GM12874 (cell line): ENCODE data around the gene CYBRD1.
A peak's percentile ranks its signal among the peaks of the same experiment; 100 is the strongest.

Experiments used
- TF ChIP-seq, protein P1 (sequence below): IDR thresholded peaks from 2 replicates; pipeline ENCODE4 v1.5.1; 2011; ENCODE audit warnings: low read depth, mild to moderate bottlenecking, control low read depth, low read length, moderate library complexity; ENCODE audit not compliant: insufficient read depth

Gene CYBRD1, protein sequence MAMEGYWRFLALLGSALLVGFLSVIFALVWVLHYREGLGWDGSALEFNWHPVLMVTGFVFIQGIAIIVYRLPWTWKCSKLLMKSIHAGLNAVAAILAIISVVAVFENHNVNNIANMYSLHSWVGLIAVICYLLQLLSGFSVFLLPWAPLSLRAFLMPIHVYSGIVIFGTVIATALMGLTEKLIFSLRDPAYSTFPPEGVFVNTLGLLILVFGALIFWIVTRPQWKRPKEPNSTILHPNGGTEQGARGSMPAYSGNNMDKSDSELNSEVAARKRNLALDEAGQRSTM

GRCh38 chr2:171522052-171522787, at the start of gene CYBRD1:
CYBRD1 (plus strand) TSS chr2:171522474; CDS start chr2:171522546, 72 bp downstream.
- TF ChIP-seq, protein P1, sequence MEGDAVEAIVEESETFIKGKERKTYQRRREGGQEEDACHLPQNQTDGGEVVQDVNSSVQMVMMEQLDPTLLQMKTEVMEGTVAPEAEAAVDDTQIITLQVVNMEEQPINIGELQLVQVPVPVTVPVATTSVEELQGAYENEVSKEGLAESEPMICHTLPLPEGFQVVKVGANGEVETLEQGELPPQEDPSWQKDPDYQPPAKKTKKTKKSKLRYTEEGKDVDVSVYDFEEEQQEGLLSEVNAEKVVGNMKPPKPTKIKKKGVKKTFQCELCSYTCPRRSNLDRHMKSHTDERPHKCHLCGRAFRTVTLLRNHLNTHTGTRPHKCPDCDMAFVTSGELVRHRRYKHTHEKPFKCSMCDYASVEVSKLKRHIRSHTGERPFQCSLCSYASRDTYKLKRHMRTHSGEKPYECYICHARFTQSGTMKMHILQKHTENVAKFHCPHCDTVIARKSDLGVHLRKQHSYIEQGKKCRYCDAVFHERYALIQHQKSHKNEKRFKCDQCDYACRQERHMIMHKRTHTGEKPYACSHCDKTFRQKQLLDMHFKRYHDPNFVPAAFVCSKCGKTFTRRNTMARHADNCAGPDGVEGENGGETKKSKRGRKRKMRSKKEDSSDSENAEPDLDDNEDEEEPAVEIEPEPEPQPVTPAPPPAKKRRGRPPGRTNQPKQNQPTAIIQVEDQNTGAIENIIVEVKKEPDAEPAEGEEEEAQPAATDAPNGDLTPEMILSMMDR = 0 out of 2 replicates have a peak, but pooled peaks have one; percentile 15

DNA sequence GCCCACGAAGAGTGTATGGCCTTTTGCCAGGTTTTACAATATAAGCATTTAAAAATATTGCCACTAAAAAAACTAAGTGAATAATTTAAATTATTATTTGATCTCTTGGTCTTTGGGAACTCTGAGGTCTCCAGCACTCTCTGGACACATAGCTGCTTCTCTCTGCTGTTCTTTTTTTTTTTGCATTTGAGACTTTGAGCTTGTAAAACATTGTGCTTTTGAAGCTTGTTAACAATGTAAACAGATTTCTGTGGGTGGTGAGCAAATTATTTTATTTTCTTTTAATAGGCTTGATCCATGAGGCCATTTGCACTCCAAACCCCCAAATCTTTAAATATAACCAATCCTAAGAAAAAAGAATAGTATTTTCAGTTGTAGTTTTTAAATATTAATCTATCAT, 46.3 kb upstream of the CYBRD1 start:
- TF ChIP-seq, protein P1 = no peak

DNA sequence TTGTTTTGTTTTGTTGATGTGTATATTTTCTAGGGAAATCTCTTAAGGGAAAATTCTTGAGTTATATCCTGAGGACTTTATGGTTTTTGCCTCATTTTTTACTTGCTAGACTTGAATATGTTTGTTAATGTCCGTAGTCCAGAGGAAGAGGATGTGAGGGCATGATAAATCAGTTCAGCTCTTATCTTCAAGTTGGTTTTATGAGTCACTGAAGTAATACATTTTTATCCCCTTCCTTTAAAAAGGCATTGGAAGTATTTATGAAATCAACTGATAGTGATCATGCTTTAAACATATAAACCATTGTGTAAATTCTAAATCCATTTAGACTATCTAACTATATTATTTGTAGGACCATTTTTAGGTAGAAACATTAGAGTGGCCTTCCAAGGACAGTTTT, 43.9 kb upstream of the CYBRD1 start:
- TF ChIP-seq, protein P1 = no peak

- TF ChIP-seq, protein P1 = no peak
These were observed 43.0 kb upstream of the CYBRD1 start for GRCh38 chr2:171479154-171479814.

GRCh38 chr2:171480908-171481307, 41.4 kb upstream of the CYBRD1 start:
- TF ChIP-seq, protein P1 = no peak

DNA sequence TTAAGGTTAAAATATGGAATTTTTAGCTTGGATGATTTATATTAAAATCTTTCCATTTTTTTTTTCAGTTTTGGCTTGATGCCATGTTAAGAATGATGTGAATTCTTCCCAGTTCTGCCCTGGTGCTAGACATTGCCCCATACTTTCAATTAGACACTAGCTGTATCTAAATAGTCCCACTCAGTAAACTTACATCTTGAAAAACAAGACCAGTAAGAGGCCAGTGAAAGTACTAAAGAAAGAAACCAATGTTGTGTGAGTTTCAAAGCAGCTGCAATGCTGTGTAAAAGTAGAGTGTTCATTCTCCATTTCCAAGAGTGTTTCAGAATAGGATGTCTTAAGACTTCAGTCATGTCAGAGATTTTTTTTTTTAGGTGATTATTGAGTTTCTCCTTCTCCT, 40.0 kb upstream of the CYBRD1 start:
- TF ChIP-seq, protein P1 = no peak

GRCh38 chr2:171482877-171483276, 39.4 kb upstream of the CYBRD1 start:
- TF ChIP-seq, protein P1 = no peak
